WTC11 (cell line): ENCODE measurements around the gene KIAA0930. TPM values are rescaled to one million over a fixed set of nuclear protein-coding genes. Genes with fewer than 3 reads are reported as not detected.

Source experiments
- ATF1 ChIP-seq: sonication (generic); formaldehyde crosslinking; IDR thresholded peaks from 2 replicates; pipeline ENCODE4 v1.8.1; 2023; ENCODE audit warnings: mild to moderate bottlenecking, moderate library complexity, missing genetic modification reagents
- CREB1 ChIP-seq: sonication (generic); formaldehyde crosslinking; IDR thresholded peaks from 2 replicates; pipeline ENCODE4 v1.8.0; 2023; ENCODE audit warnings: mild to moderate bottlenecking, missing genetic modification reagents
- CREM ChIP-seq: sonication (generic); formaldehyde crosslinking; IDR thresholded peaks from 2 replicates; pipeline ENCODE4 v1.8.1; 2022; ENCODE audit warnings: mild to moderate bottlenecking, missing genetic modification reagents, moderate library complexity
- E2F4 ChIP-seq: sonication (generic); formaldehyde crosslinking; IDR thresholded peaks from 2 replicates; pipeline ENCODE4 v1.8.1; 2022; ENCODE audit warnings: low read depth, mild to moderate bottlenecking, moderate library complexity, missing genetic modification reagents, borderline replicate concordance
- ESRRA ChIP-seq: sonication (generic); formaldehyde crosslinking; IDR thresholded peaks from 2 replicates; pipeline ENCODE4 v1.8.1; 2022; ENCODE audit warnings: mild to moderate bottlenecking, missing genetic modification reagents, borderline replicate concordance
- ETV6 ChIP-seq: sonication (generic); formaldehyde crosslinking; IDR thresholded peaks from 2 replicates; pipeline ENCODE4 v1.8.1; 2022; ENCODE audit warnings: mild to moderate bottlenecking, missing genetic modification reagents
- FOXK1 ChIP-seq: sonication (generic); formaldehyde crosslinking; IDR thresholded peaks from 2 replicates; pipeline ENCODE4 v1.8.0; 2022; ENCODE audit warnings: mild to moderate bottlenecking, moderate library complexity, missing genetic modification reagents
- FOXP1 ChIP-seq: sonication (generic); formaldehyde crosslinking; IDR thresholded peaks from 2 replicates; pipeline ENCODE4 v1.8.0; 2022; ENCODE audit warnings: missing genetic modification reagents, mild to moderate bottlenecking, moderate library complexity, borderline replicate concordance
- HMGXB4 ChIP-seq: sonication (generic); formaldehyde crosslinking; IDR thresholded peaks from 2 replicates; pipeline ENCODE4 v1.8.1; 2023; ENCODE audit warnings: mild to moderate bottlenecking, moderate library complexity, missing genetic modification reagents
- KAT7 ChIP-seq: sonication (generic); formaldehyde crosslinking; IDR thresholded peaks from 2 replicates; pipeline ENCODE4 v1.8.1; 2023; ENCODE audit warnings: missing genetic modification reagents, mild to moderate bottlenecking, borderline replicate concordance
- MAX ChIP-seq: sonication (generic); formaldehyde crosslinking; IDR thresholded peaks from 2 replicates; pipeline ENCODE4 v1.8.0; 2022; ENCODE audit warnings: mild to moderate bottlenecking, missing genetic modification reagents
- NFYB ChIP-seq: sonication (generic); formaldehyde crosslinking; conservative IDR thresholded peaks from 2 replicates; pipeline ENCODE4 v1.8.0; 2022; ENCODE audit warnings: low read depth, missing genetic modification reagents
- PRDM15 ChIP-seq: sonication (generic); formaldehyde crosslinking; IDR thresholded peaks from 2 replicates; pipeline ENCODE4 v1.8.0; 2022; ENCODE audit warnings: missing genetic modification reagents
- RORB ChIP-seq: fragments of 250-450 bp; sonication (Bioruptor Pico); IDR thresholded peaks from 2 replicates; pipeline ENCODE4 v1.9.0; 2021; ENCODE audit warnings: mild to moderate bottlenecking
- TCF7 ChIP-seq: sonication (generic); formaldehyde crosslinking; IDR thresholded peaks from 2 replicates; pipeline ENCODE4 v1.8.0; 2022; ENCODE audit warnings: mild to moderate bottlenecking, low read depth, missing genetic modification reagents, moderate library complexity
- TEAD1 ChIP-seq: sonication (generic); formaldehyde crosslinking; IDR thresholded peaks from 2 replicates; pipeline ENCODE4 v1.8.0; 2022; ENCODE audit warnings: mild to moderate bottlenecking, missing genetic modification reagents
- TEAD4 ChIP-seq: sonication (generic); formaldehyde crosslinking; IDR thresholded peaks from 2 replicates; pipeline ENCODE4 v1.8.0; 2022; ENCODE audit warnings: mild to moderate bottlenecking, missing genetic modification reagents
- USF1 ChIP-seq: sonication (generic); formaldehyde crosslinking; IDR thresholded peaks from 2 replicates; pipeline ENCODE4 v1.8.0; 2022; ENCODE audit warnings: mild to moderate bottlenecking, missing genetic modification reagents
- USF2 ChIP-seq: sonication (generic); formaldehyde crosslinking; IDR thresholded peaks from 2 replicates; pipeline ENCODE4 v1.8.1; 2023; ENCODE audit warnings: mild to moderate bottlenecking, missing genetic modification reagents, moderate library complexity
- ZBTB43 ChIP-seq: sonication (generic); formaldehyde crosslinking; IDR thresholded peaks from 2 replicates; pipeline ENCODE4 v1.8.1; 2023; ENCODE audit warnings: mild to moderate bottlenecking, missing genetic modification reagents
- ZNF138 ChIP-seq: sonication (generic); formaldehyde crosslinking; conservative IDR thresholded peaks from 2 replicates; pipeline ENCODE4 v1.8.1; 2022; ENCODE audit warnings: mild to moderate bottlenecking, moderate library complexity, missing genetic modification reagents
- ZNF232 ChIP-seq: sonication (generic); formaldehyde crosslinking; IDR thresholded peaks from 2 replicates; pipeline ENCODE4 v1.8.0; 2022; ENCODE audit warnings: mild to moderate bottlenecking, missing genetic modification reagents
- ZNF281 ChIP-seq: sonication (generic); formaldehyde crosslinking; IDR thresholded peaks from 2 replicates; pipeline ENCODE4 v1.8.0; 2023; ENCODE audit warnings: mild to moderate bottlenecking, missing genetic modification reagents
- total RNA-seq: library from RNA; stranded (reverse); gene quantifications from 3 replicates; pipeline ENCODE4 v1.2.3, GENCODE V29; 2021

KIAA0930 gene
- total RNA-seq, 1 experiment from 2014 or later = 62.1 TPM

GRCh38 chr22:45163451-45164269, 77.0 kb downstream of the KIAA0930 start, which contains the start of gene NUP50 (continued):
- TF ChIP-seq E2F4 (CRISPR knock-in tag) (0 out of 2 replicates have a peak, but pooled peaks have one; percentile 46), CREM (CRISPR knock-in tag) (peak; percentile 60; the same call in 1 of the 2 replicates), FOXP1 (CRISPR knock-in tag) (peak; percentile 96), ESRRA (CRISPR knock-in tag) (peak; percentile 90; the same call in 1 of the 2 replicates), ZNF232 (CRISPR knock-in tag) (peak; percentile 93), MAX (CRISPR knock-in tag) (peak; percentile 99), TEAD4 (CRISPR knock-in tag) (0 out of 2 replicates have a peak, but pooled peaks have one; percentile 49), USF2 (CRISPR knock-in tag) (peak; percentile 83), ZNF281 (CRISPR knock-in tag) (peak; percentile 36; the same call in 1 of the 2 replicates), ATF1 (CRISPR knock-in tag) (0 out of 2 replicates have a peak, but pooled peaks have one; percentile 78), TCF7 (CRISPR knock-in tag) (peak; percentile 73; the same call in 1 of the 2 replicates), RORB (CRISPR knock-in tag) (no peak), CREB1 (CRISPR knock-in tag) (peak; percentile 85; the same call in 1 of the 2 replicates), ZBTB43 (CRISPR knock-in tag) (0 out of 2 replicates have a peak, but pooled peaks have one; percentile 58), USF1 (CRISPR knock-in tag) (peak; percentile 86), PRDM15 (CRISPR knock-in tag) (0 out of 2 replicates have a peak, but pooled peaks have one; percentile 21), NFYB (CRISPR knock-in tag) (no peak; the same call in 1 of the 2 replicates), TEAD1 (CRISPR knock-in tag) (peak; percentile 88), ETV6 (peak; percentile 91), KAT7 (peak; percentile 92; the same call in 1 of the 2 replicates), ZNF138 (CRISPR knock-in tag) (peak; percentile 80; the same call in 1 of the 2 replicates), FOXK1 (peak; percentile 91), HMGXB4 (CRISPR knock-in tag) (peak; percentile 84)
